Ovary (tissue), 3 donors: ENCODE measurements around the gene CPN1.

Source experiments
- EP300 ChIP-seq: sonication (generic); formaldehyde crosslinking; IDR thresholded peaks from one replicate; pipeline ENCODE4 v1.6.1; 2017; ENCODE audit warnings: antibody characterized with exemption
- POLR2A ChIP-seq: fragments of 450-650 bp; IDR thresholded peaks from one replicate; pipeline ENCODE4 v1.6.1; 2017; ENCODE audit warnings: antibody characterized with exemption, mild to moderate bottlenecking, moderate library complexity
- TF ChIP-seq, protein P1 (sequence below), 3 donors: fragments of 450-650 bp in 2 of 3; fragments of 200-600 bp in 1 of 3; IDR thresholded peaks; one replicate each; pipeline versions ENCODE4 v1.5.1 to v1.8.0; 2016 to 2022; ENCODE audit warnings: antibody characterized with exemption in 3 of 3, mild to moderate bottlenecking in 1 of 3
- donor health status: DM: no; HTN: no; CAD: no.

GRCh38 chr10:100045592-100045991, 36.1 kb downstream of the CPN1 start:
- TF ChIP-seq, protein P1, sequence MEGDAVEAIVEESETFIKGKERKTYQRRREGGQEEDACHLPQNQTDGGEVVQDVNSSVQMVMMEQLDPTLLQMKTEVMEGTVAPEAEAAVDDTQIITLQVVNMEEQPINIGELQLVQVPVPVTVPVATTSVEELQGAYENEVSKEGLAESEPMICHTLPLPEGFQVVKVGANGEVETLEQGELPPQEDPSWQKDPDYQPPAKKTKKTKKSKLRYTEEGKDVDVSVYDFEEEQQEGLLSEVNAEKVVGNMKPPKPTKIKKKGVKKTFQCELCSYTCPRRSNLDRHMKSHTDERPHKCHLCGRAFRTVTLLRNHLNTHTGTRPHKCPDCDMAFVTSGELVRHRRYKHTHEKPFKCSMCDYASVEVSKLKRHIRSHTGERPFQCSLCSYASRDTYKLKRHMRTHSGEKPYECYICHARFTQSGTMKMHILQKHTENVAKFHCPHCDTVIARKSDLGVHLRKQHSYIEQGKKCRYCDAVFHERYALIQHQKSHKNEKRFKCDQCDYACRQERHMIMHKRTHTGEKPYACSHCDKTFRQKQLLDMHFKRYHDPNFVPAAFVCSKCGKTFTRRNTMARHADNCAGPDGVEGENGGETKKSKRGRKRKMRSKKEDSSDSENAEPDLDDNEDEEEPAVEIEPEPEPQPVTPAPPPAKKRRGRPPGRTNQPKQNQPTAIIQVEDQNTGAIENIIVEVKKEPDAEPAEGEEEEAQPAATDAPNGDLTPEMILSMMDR (IDR thresholded peaks at IDR 0.05) = no peak
- TF ChIP-seq POLR2A (no peak), EP300 (no peak)
